ENCODE results near the gene HOXD13.

HOXD13 gene

GRCh38 chr2:176092270-176093144 lies at the start of gene HOXD13:
Gene HOXD13 (plus strand): TSS chr2:176092721. CDS start chr2:176092891, 170 bp downstream.
- DNase-seq, result peak; percentile 60

- DNase-seq, result no peak
Measured at GRCh38 chr2:176056406-176056805, 36.1 kb upstream of the HOXD13 start.

GRCh38 chr2:176063958-176064357 lies 28.6 kb upstream of the HOXD13 start:
- no peak for DNase-seq

DNA sequence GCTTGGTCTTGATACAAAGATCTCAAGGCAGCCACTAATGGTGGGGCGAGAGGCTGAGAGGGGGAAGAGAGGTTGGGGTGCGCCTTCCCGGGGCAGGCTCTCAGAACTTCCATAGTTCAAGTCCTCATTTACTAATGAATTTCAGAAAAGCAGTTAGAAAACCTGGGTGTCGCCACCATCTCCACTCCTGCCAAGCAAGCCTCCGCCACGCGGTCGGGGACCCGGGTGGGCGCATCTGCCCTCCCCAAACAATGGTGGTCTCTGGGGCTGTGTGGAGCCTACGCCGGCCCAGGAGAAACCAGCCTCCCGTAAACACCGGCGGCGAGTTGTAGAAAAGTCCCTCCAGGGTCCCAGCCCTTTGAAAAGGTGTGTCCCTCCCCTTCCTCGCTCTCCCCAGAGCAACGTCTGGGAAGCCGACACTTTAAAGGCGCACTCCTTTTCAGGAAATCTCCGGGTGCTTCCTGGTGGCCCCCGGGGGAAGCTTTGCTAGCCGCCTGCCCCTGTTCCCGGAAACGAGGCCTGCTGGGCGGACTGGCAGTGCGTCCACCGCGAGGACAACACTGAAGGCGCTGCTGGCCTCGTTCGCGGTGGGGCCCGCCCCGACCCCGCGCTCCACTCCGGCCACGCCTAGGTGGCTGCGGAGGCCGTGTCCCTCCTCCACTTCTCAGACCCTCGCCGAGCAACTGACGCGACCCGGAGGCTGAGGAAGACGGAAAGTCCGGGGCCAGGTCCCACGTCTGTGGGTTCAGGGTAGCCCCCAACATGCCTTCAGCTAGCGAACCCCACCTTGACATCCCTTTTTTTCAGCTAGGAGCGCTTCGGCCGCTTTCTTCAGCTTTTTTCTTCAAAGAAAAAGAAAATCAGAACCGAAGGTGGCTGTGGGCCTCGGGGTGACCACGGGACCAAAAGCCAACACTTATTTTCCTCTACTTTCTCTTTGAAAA lies 25.6 kb upstream of the HOXD13 start:
- DNase-seq, result no peak

- no peak for DNase-seq
Measured at GRCh38 chr2:176067589-176068418, 24.7 kb upstream of the HOXD13 start.

GRCh38 chr2:176068419-176068832 lies 24.1 kb upstream of the HOXD13 start:
- DNase-seq, result no peak

- no peak for DNase-seq
Measured at GRCh38 chr2:176071330-176072291, 20.9 kb upstream of the HOXD13 start.

DNA sequence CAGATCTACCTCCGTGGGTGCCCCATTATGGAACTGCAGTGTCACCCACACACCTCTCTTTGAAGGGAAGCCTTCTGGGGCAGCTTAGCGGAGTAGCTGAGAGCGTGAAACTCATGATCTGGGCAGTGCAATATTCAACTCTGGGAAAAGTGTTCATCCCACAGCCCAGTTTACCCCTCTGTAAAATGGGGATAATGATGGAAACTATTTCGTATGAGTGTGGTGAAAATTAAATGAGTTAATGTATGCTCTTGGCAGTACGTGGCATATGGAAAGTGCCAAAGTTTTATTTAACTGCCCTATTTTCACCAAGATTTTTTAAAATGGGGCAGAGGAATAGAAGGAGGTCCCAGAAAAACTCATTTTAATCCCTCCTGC lies 20.2 kb upstream of the HOXD13 start:
- no peak for DNase-seq

- DNase-seq, result no peak
Measured at GRCh38 chr2:176072951-176073904, 19.3 kb upstream of the HOXD13 start.

DNA sequence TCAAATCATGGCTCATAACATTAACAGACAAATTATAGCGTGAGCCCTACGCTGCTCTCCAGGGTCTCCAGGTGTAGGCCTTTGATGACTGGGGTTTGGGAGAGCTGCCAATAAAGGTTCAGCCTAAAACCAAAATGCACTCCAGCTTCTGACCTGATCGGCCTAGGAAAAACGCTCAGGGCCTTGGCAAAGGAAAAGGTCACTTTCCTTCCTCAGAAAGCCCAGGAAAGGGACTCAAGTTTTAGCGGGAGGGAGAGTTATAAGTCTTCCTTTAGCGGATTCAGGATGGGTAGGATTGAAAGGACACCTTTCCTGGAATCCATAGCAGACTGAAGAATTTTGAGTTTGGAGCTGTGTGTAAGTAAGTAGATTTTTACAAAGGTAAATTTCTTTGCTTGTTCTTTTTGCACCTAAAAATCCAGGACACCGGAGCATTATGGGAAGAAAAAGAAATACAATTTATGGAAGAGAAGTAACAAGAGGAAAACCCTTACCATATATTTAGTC lies 17.5 kb upstream of the HOXD13 start:
- DNase-seq, result no peak

- DNase-seq, result no peak
Measured at GRCh38 chr2:176075481-176075880, 17.0 kb upstream of the HOXD13 start.

DNA sequence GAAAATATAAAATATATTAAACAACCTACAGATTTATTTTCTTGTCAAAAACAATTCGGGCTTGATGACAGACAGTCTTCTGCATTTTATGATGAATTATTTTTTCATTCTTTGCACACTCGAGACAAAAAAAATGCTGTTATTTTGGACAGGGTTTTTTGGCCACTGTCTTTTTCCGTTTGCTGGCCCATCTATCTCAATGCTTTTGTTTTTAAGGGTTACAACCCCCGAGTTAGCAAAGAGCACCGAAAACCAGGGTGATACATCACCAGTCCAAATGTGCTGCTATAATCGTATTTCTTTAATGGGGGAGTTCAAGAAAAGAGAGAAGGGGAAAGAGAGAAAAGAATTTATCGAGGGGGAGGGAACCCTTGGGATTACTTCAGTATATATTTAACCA lies 16.5 kb upstream of the HOXD13 start:
- no peak for DNase-seq

GRCh38 chr2:176076796-176077195 lies 15.7 kb upstream of the HOXD13 start:
- no peak for DNase-seq

DNA sequence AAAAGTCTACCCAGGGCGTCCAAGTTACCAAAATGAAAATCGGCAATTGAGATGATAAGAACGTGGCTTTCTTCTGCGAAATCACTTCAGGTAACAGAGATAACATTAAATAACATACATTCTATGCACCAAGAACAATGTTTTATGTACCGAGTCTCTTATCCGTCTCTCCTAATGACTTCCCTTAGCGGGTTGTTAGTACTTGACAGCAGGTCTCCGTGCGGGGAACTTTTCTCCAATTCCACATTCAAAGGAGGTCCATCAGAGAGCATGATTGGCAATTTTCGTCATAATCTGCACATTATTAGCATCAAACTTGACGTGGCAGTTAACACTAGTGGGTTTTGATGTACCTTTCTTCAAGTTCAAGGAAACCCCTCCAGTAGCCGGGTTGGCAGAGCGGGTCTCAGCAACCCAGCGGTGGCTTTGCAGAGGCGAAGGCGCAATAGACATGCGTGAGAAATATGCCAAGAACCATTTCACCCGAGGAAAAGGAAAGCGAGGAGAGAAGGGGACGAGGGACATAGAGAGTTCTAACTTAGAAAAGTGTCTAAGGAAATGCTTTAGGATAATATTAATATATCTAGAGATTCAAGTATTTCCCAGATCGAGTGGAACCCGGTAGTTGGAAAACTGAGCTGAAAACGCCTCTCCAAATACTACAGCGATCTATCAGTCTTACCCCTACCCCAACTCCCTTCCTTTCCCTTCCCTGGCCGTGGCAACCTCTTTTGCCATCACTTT lies 13.8 kb upstream of the HOXD13 start:
- no peak for DNase-seq

DNA sequence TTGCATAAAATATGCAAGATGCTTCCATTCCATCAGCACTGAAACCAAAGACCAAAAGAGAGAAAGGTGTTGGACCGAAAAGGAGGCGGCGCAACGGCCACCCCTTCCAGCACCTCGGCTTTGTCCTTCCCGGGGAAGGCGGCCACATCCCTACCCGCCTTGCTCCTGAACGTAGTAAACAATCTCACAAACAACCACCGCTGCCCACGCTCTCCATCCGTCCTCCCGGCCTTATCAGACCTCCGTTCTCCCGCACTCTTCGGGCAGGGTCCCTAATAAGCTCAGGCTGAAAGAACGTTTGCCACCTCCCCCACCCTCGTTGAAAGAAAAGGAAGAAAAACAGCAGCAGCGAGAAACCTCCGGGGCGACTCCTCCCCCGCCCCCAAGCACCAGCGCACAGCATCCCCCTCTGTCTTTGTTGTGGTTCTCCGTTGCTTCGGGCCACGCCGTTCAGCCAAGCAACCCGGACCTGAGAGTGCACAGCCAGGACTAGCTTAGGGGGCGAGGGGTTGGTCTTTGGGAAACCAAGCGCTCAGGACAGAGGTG lies 13.2 kb upstream of the HOXD13 start:
- no peak for DNase-seq

DNA sequence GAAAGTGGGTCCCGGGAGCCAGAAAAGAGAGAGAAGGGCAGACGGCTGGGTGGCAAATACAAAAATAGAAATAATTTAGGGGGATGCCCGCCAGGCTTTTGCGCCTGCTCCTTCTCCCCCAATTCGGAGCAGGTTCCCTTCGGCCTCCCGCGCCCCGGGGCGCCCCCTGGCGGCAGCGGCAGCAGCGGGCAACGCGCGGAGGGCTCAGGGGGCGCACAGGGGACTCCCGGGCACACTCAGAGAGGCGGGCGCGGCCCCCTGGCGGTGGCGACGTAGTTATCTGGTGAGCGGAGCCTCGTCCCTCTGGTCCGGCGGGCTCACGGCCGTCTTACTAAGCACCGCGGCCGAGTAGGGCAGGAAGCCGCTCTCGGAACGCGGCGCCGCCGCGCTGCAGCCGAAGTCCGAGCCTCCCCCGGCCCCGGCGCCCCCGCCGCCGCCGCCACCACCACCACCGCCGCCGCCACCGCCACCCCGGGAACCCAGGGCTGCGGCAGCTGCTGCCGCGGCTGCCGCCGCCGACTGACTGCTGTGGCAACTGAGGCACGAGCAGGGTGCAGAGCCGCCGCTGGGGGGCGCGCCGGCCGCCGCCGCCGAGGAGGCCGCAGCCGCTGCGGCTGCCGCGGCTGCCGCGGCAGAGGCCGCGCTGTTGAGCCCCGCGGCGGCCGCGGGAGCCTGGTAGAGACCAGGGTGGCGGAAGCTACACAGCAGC lies 12.5 kb upstream of the HOXD13 start:
- DNase-seq, result peak; percentile 67

DNA sequence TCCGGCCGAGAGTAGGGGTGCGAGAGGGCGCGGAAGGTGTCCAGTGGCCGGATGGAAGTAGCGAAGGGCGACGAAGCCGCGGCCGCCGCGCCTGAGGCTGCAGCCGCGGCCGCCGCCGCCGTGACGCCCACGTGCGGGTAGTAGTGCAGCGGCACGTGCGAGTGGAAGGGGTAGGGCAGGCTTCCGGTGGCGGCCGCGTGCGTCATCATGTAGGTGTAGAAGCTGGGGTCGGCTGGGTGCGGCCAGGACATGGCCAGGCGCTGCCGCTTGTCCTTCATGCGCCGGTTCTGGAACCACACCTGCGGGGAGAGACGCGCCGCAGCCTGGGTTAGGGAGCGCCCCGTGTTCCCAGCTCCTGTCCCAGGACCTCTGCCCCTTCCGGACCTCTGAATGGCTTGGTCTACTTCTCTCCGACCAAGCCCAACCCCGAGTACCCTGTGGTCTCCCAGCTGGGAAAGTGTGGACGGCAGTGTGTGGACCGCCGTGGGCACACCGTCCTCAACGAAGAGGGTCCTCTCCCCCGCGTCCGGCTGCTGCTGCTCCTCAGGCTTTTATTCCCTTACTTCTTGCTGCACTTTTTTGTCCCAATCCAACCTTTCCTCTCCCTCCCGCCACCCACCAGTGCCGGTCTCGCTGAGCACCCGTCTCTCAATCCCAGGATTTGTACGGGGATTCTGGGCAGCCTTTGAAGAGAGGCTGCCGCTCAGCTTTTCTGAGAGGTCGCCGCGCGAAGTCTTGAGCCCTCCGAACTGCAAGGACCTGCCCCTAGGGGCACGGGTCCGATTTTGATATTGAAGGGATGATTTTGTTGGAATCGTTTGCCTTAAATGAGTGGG lies 11.8 kb upstream of the HOXD13 start:
- DNase-seq, result peak; percentile 63

All from activated effector memory CD4-positive, alpha-beta T cell treated with anti-CD3 and anti-CD28 coated beads, Interleukin-2, amount 50 U/mL, for 16 hours (primary cell).